ENCODE data around the gene IL25. TPM values are rescaled to one million over a fixed set of nuclear protein-coding genes. Genes with fewer than 3 reads are reported as not detected.

Gene IL25
- total and polyA plus RNA-seq, 2 of the 4 experiments (the other 2 are of a cell fraction): not detected

GRCh38 chr14:23403139-23403438 lies 30.5 kb downstream of the IL25 start:
- no peak overlapping the region for H2AFZ ChIP-seq (replicated peaks; ENCODE audit: low read length, poor library complexity)
- intact Hi-C loops (cut with micrococcal nuclease): no loop called here
- H4K20me1 ChIP-seq (ENCODE audit: insufficient read depth, low read length): no peaks in the 10 kb centered on the region
- no peak overlapping the region for H3K14ac ChIP-seq (replicated peaks; ENCODE audit: low read depth, low read length)
- peaks cover 2% of the 10 kb centered on the region; the same call in 1 of the 2 replicates for H3K9me1 ChIP-seq (ENCODE audit: insufficient read depth, low read length)
- no peaks in the 10 kb centered on the region for H3K36me3 ChIP-seq (ENCODE audit: control insufficient read depth, insufficient read depth, low read length)
- no peak overlapping the region for H4K8ac ChIP-seq (ENCODE audit: low read depth in 2 of 2, low read length in 2 of 2)
- no peaks in the 10 kb centered on the region for H3K9me3 ChIP-seq (ENCODE audit: control insufficient read depth, insufficient read depth, low read length)
- no TSS peak for BruUV-seq (replicated peaks)
- H2BK20ac ChIP-seq (ENCODE audit: low read depth, low read length): no peak overlapping the region
- H3K4me3 ChIP-seq (ENCODE audit: insufficient read depth, low read depth, low read length): no peak overlapping the region
- no peak for TF ChIP-seq USF2 (IDR thresholded peaks at IDR 0.05; ENCODE audit: low read depth, low read length)
- TF ChIP-seq CHD1 (IDR thresholded peaks at IDR 0.05; ENCODE audit: low read depth, low read length): no peak
- no peak for TF ChIP-seq MXI1 (IDR thresholded peaks at IDR 0.05; ENCODE audit: borderline replicate concordance, low read depth, low read length)
- no peak for TF ChIP-seq RAD21 (IDR thresholded peaks at IDR 0.05; ENCODE audit: low read length)
- no peak for TF ChIP-seq RCOR1 (IDR thresholded peaks at IDR 0.05; ENCODE audit: insufficient replicate concordance, low read length)
- no peak for TF ChIP-seq POLR2A (IDR thresholded peaks at IDR 0.05; ENCODE audit: low read depth, low read length)
- TF ChIP-seq SMC3 (IDR thresholded peaks at IDR 0.05; ENCODE audit: low read depth, low read length): no peak
- TF ChIP-seq ELK1 (IDR thresholded peaks at IDR 0.05; ENCODE audit: borderline replicate concordance, low read depth, low read length): no peak
- TF ChIP-seq MAZ (IDR thresholded peaks at IDR 0.05; ENCODE audit: borderline replicate concordance, low read depth, low read length): no peak
- no peak for TF ChIP-seq BHLHE40 (IDR thresholded peaks at IDR 0.05; ENCODE audit: low read depth, low read length)
- no peak for TF ChIP-seq MAFK (IDR thresholded peaks at IDR 0.05; ENCODE audit: low read depth, low read length)
- no peak for TF ChIP-seq FOS (IDR thresholded peaks at IDR 0.05; ENCODE audit: low read depth, low read length)
- TF ChIP-seq CEBPB (IDR thresholded peaks at IDR 0.05; ENCODE audit: low read depth, low read length): no peak
- no peak for TF ChIP-seq CTCF (conservative IDR thresholded peaks at IDR 0.05; ENCODE audit: low read depth, low read length)
- TF ChIP-seq NFE2L2 (IDR thresholded peaks at IDR 0.05; ENCODE audit: low read depth, low read length): no peak
- no peak for TF ChIP-seq RFX5 (IDR thresholded peaks at IDR 0.05; ENCODE audit: low read depth, low read length)
- 21% methylated on average over 4 of the region's 7 CpGs; no CpG with 5 or more reads in 1 of the 2 experiments for WGBS, 2 experiments (ENCODE audit: extremely low coverage in 2 of 2, insufficient read length in 1 of 2)
- H3K9ac ChIP-seq (ENCODE audit: low read depth, low read length): no peak overlapping the region
- no peaks in the 10 kb centered on the region for H3K4me1 ChIP-seq (ENCODE audit: control insufficient read depth, insufficient read depth, low read length)
- H3K79me1 ChIP-seq (ENCODE audit: low read depth in 1 of 2, low read length in 2 of 2): no peaks in the 10 kb centered on the region
- dilution Hi-C loops (cut with HindIII; ENCODE audit: low sequenced_read_pairs, unreplicated experiment): no loop called here
- H2AK9ac ChIP-seq (replicated peaks; ENCODE audit: low read depth, low read length, poor library complexity): no peak overlapping the region
- no peak overlapping the region for H3K23ac ChIP-seq (ENCODE audit: low read depth, low read length)
- ATAC-seq (ENCODE audit: low read depth) (no peak), DNase-seq (no peak)
- no peak overlapping the region for H4K91ac ChIP-seq (ENCODE audit: insufficient read depth, low read depth, low read length)
- CTCF ChIA-PET: no interaction called here
- H2AK5ac ChIP-seq (ENCODE audit: low read depth, low read length): no peak overlapping the region
- POLR2A ChIA-PET (ENCODE audit: unreplicated experiment): no interaction called here
- H4K5ac ChIP-seq (ENCODE audit: low read depth, low read length): no peak overlapping the region
- no peak overlapping the region for H2BK5ac ChIP-seq (ENCODE audit: low read depth, low read length, poor library complexity, severe bottlenecking)
- H2BK120ac ChIP-seq (ENCODE audit: low read depth, low read length): no peak overlapping the region
- no peak overlapping the region for H3K4ac ChIP-seq (ENCODE audit: low read depth, low read length)
- in situ Hi-C loops (cut with MboI; ENCODE audit: low sequenced_read_pairs): no loop called here
- H3K56ac ChIP-seq (ENCODE audit: extremely low read depth, insufficient read depth, low read length): no peak overlapping the region
- no peak overlapping the region for H2BK15ac ChIP-seq (ENCODE audit: low read depth, low read length)
- H3K27me3 ChIP-seq (ENCODE audit: control insufficient read depth, insufficient read depth, low read length): peaks cover 43% of the 10 kb centered on the region
- no peak overlapping the region for H3K27ac ChIP-seq (ENCODE audit: insufficient read depth, low read length)
- no peak overlapping the region for H3K4me2 ChIP-seq (ENCODE audit: low read depth, low read length)
- H3K18ac ChIP-seq (ENCODE audit: low read depth, low read length): no peak overlapping the region
